HepG2 (cell line): ENCODE measurements around the gene FAM83G. TPM values are rescaled to one million over a fixed set of nuclear protein-coding genes. Genes with fewer than 3 reads are reported as not detected.
A peak's percentile ranks its signal among the peaks of the same experiment; 100 is the strongest.

Source experiments
- ARID3A ChIP-seq: IDR thresholded peaks from 2 replicates; pipeline ENCODE4 v1.6.1; 2012; ENCODE audit warnings: low read depth, low read length, improper control_type of control experiment
- ARNTL ChIP-seq: sonication (generic); formaldehyde crosslinking; IDR thresholded peaks from 2 replicates; pipeline ENCODE4 v1.4.0; 2020; ENCODE audit warnings: mild to moderate bottlenecking, missing genetic modification reagents
- CEBPB ChIP-seq: IDR thresholded peaks from 2 replicates; pipeline ENCODE4 v1.6.1; 2011; ENCODE audit warnings: low read depth, low read length, improper control_type of control experiment, borderline replicate concordance
- HDAC2 ChIP-seq: sonication (generic); formaldehyde crosslinking; IDR thresholded peaks from 2 replicates; pipeline ENCODE4 v1.4.0; 2020; ENCODE audit warnings: missing genetic modification reagents
- KDM5B ChIP-seq: sonication (generic); formaldehyde crosslinking; IDR thresholded peaks from 2 replicates; pipeline ENCODE4 v1.4.0; 2020; ENCODE audit warnings: missing genetic modification reagents, mild to moderate bottlenecking, borderline replicate concordance
- MAFG ChIP-seq: sonication (generic); formaldehyde crosslinking; IDR thresholded peaks from 2 replicates; pipeline ENCODE4 v1.5.1; 2020; ENCODE audit warnings: mild to moderate bottlenecking, missing genetic modification reagents
- MED8 ChIP-seq: sonication (generic); formaldehyde crosslinking; IDR thresholded peaks from 2 replicates; pipeline ENCODE4 v1.8.1; 2023; ENCODE audit warnings: mild to moderate bottlenecking, missing genetic modification reagents; ENCODE audit not compliant: insufficient replicate concordance
- RBFOX2 ChIP-seq: fragments of 200-400 bp; formaldehyde crosslinking; IDR thresholded peaks from 2 replicates; pipeline ENCODE4 v1.6.1; 2017; ENCODE audit warnings: low read depth, mild to moderate bottlenecking, low read length
- RELA ChIP-seq: sonication (generic); formaldehyde crosslinking; IDR thresholded peaks from 2 replicates; pipeline ENCODE4 v1.4.0; 2020; ENCODE audit warnings: missing genetic modification reagents
- RFX1 ChIP-seq: fragments of 450-650 bp; IDR thresholded peaks from 2 replicates; pipeline ENCODE4 v1.6.1; 2017
- RFXANK ChIP-seq: IDR thresholded peaks from 2 replicates; pipeline ENCODE4 v1.6.1; 2016
- TCF7 ChIP-seq: sonication (generic); IDR thresholded peaks from 2 replicates; pipeline ENCODE4 v1.6.1; 2016; ENCODE audit warnings: antibody characterized with exemption, low read depth
- ZNF263 ChIP-seq: sonication (generic); formaldehyde crosslinking; IDR thresholded peaks from 2 replicates; pipeline ENCODE4 v1.4.0; 2020; ENCODE audit warnings: missing genetic modification reagents
- ZNF761 ChIP-seq: sonication (generic); formaldehyde crosslinking; conservative IDR thresholded peaks from 2 replicates; pipeline ENCODE4 v1.4.0; 2020; ENCODE audit warnings: mild to moderate bottlenecking, missing genetic modification reagents
- ZNF782 ChIP-seq: sonication (generic); formaldehyde crosslinking; IDR thresholded peaks from 2 replicates; pipeline ENCODE4 v1.4.0; 2020; ENCODE audit warnings: missing genetic modification reagents, mild to moderate bottlenecking, borderline replicate concordance
- ZNF841 ChIP-seq: sonication (generic); formaldehyde crosslinking; IDR thresholded peaks from 2 replicates; pipeline ENCODE4 v1.8.1; 2023; ENCODE audit warnings: missing genetic modification reagents, borderline replicate concordance
- polyA plus RNA-seq, 8 experiments: library from polyadenylated mRNA; depleted of rRNA in 3 of 8; stranded (reverse) in 7 of 8; unstranded in 1 of 8; fragments of >200 nt; fragmentation: Illumina TruSeq in 4 of 8; extraction: Trizol in 4 of 8; gene quantifications; 2 replicates each; pipeline versions ENCODE4 v1.2.1 to v1.2.3, GENCODE V29; 2011 to 2016; ENCODE audit warnings: low read depth in 4 of 8, missing spikeins in 1 of 8, mixed read lengths in 1 of 8; ENCODE audit not compliant: insufficient read depth in 1 of 8
- total RNA-seq, 5 experiments: library from RNA; depleted of rRNA; stranded (reverse); fragments of >200 nt; fragmentation: Illumina TruSeq; extraction: Trizol; gene quantifications; 2 replicates each; pipeline ENCODE4 v1.2.3, GENCODE V29; 2016; ENCODE audit warnings: low read depth in 1 of 5
- TF ChIP-seq, protein P1 (sequence below): sonication (generic); formaldehyde crosslinking; IDR thresholded peaks from 2 replicates; pipeline ENCODE4 v1.4.0; 2020; ENCODE audit warnings: missing genetic modification reagents
- TF ChIP-seq, protein P2 (sequence below): sonication (generic); formaldehyde crosslinking; IDR thresholded peaks from 2 replicates; pipeline ENCODE4 v1.4.0; 2020; ENCODE audit warnings: missing genetic modification reagents
- TF ChIP-seq, protein P3 (sequence below): fragments of 450-650 bp; IDR thresholded peaks from 2 replicates; pipeline ENCODE4 v1.6.1; 2017; ENCODE audit warnings: mild to moderate bottlenecking

Gene FAM83G
- total and polyA plus RNA-seq, 2 of the 13 experiments (the other 11 are each of a cell fraction or from before 2014, with no cell fraction given), result 13.7 to 18.6 TPM

GRCh38 chr17:19012171-19013080, 7.9 kb upstream of the FAM83G start (continued):
- TF ChIP-seq, protein P1, sequence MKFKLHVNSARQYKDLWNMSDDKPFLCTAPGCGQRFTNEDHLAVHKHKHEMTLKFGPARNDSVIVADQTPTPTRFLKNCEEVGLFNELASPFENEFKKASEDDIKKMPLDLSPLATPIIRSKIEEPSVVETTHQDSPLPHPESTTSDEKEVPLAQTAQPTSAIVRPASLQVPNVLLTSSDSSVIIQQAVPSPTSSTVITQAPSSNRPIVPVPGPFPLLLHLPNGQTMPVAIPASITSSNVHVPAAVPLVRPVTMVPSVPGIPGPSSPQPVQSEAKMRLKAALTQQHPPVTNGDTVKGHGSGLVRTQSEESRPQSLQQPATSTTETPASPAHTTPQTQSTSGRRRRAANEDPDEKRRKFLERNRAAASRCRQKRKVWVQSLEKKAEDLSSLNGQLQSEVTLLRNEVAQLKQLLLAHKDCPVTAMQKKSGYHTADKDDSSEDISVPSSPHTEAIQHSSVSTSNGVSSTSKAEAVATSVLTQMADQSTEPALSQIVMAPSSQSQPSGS (CRISPR knock-in tag), result no peak
- TF ChIP-seq MAFG (no peak), ZNF782 (no peak), RFX1 (no peak), RFXANK (CRISPR knock-in tag) (no peak), ZNF841 (CRISPR knock-in tag) (no peak), ZNF761 (0 out of 2 replicates have a peak, but pooled peaks have one; percentile 41), RELA (CRISPR knock-in tag) (no peak), RBFOX2 (no peak), TCF7 (no peak), HDAC2 (CRISPR knock-in tag) (no peak), ARNTL (CRISPR knock-in tag) (no peak), KDM5B (CRISPR knock-in tag) (no peak), ZNF263 (CRISPR knock-in tag) (peak; percentile 67), ARID3A (no peak), CEBPB (no peak), MED8 (CRISPR knock-in tag) (no peak)
- TF ChIP-seq, protein P2, sequence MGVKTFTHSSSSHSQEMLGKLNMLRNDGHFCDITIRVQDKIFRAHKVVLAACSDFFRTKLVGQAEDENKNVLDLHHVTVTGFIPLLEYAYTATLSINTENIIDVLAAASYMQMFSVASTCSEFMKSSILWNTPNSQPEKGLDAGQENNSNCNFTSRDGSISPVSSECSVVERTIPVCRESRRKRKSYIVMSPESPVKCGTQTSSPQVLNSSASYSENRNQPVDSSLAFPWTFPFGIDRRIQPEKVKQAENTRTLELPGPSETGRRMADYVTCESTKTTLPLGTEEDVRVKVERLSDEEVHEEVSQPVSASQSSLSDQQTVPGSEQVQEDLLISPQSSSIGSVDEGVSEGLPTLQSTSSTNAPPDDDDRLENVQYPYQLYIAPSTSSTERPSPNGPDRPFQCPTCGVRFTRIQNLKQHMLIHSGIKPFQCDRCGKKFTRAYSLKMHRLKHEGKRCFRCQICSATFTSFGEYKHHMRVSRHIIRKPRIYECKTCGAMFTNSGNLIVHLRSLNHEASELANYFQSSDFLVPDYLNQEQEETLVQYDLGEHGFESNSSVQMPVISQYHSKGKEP, result no peak
- TF ChIP-seq, protein P3, sequence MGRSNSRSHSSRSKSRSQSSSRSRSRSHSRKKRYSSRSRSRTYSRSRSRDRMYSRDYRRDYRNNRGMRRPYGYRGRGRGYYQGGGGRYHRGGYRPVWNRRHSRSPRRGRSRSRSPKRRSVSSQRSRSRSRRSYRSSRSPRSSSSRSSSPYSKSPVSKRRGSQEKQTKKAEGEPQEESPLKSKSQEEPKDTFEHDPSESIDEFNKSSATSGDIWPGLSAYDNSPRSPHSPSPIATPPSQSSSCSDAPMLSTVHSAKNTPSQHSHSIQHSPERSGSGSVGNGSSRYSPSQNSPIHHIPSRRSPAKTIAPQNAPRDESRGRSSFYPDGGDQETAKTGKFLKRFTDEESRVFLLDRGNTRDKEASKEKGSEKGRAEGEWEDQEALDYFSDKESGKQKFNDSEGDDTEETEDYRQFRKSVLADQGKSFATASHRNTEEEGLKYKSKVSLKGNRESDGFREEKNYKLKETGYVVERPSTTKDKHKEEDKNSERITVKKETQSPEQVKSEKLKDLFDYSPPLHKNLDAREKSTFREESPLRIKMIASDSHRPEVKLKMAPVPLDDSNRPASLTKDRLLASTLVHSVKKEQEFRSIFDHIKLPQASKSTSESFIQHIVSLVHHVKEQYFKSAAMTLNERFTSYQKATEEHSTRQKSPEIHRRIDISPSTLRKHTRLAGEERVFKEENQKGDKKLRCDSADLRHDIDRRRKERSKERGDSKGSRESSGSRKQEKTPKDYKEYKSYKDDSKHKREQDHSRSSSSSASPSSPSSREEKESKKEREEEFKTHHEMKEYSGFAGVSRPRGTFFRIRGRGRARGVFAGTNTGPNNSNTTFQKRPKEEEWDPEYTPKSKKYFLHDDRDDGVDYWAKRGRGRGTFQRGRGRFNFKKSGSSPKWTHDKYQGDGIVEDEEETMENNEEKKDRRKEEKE, result no peak
